Karpas-422 (cell line): Measurements from ENCODE around the gene MARK3. TPM values are rescaled to one million over a fixed set of nuclear protein-coding genes. Genes with fewer than 3 reads are reported as not detected.

Experiments
- DNase-seq: peaks from one replicate; pipeline ENCODE4 v3.0.0-alpha.2; 2015
- H2AFZ ChIP-seq: fragments of 200-600 bp; sonication (generic); 2 replicates; pipeline ENCODE4 v1.6.1; 2014; ENCODE audit warnings: antibody characterized with exemption, low read length, mixed read lengths
- H3K27ac ChIP-seq: fragments of 200-600 bp; sonication (generic); 2 replicates; pipeline ENCODE4 v1.5.1; 2014; ENCODE audit warnings: mild to moderate bottlenecking, low read length, moderate library complexity
- H3K27me3 ChIP-seq: fragments of 200-600 bp; sonication (generic); 2 replicates; pipeline ENCODE4 v1.6.1; 2014; ENCODE audit warnings: low read length, mixed read lengths
- H3K36me3 ChIP-seq: fragments of 200-600 bp; sonication (generic); 2 replicates; pipeline ENCODE4 v1.6.1; 2014; ENCODE audit warnings: low read length, mixed read lengths; ENCODE audit not compliant: insufficient read depth
- H3K4me1 ChIP-seq: fragments of 200-600 bp; sonication (generic); 2 replicates; pipeline ENCODE4 v1.6.1; 2014; ENCODE audit warnings: mild to moderate bottlenecking, low read length, mixed read lengths
- H3K4me2 ChIP-seq: fragments of 200-600 bp; sonication (generic); 2 replicates; pipeline ENCODE4 v1.6.1; 2014; ENCODE audit warnings: low read length, low read depth, mild to moderate bottlenecking; ENCODE audit not compliant: poor library complexity, severe bottlenecking
- H3K4me3 ChIP-seq: fragments of 200-600 bp; sonication (generic); 2 replicates; pipeline ENCODE4 v1.5.1; 2014; ENCODE audit warnings: mild to moderate bottlenecking, antibody characterized with exemption, low read length, mixed read lengths
- H3K79me2 ChIP-seq: fragments of 200-600 bp; sonication (generic); 2 replicates; pipeline ENCODE4 v1.6.1; 2014; ENCODE audit warnings: mild to moderate bottlenecking, low read length, mixed read lengths
- H3K9ac ChIP-seq: fragments of 200-600 bp; sonication (generic); 2 replicates; pipeline ENCODE4 v1.6.0; 2014; ENCODE audit warnings: low read length
- H3K9me2 ChIP-seq: fragments of 200-600 bp; sonication (generic), shearing (Covaris generic); replicated peaks from 2 replicates; pipeline ENCODE4 v1.6.0; 2014; ENCODE audit warnings: mild to moderate bottlenecking, low read length, moderate library complexity; ENCODE audit not compliant: insufficient read depth
- H3K9me3 ChIP-seq: fragments of 300-700, 200-600 bp; sonication (generic); 2 replicates; pipeline ENCODE4 v1.6.1; 2014; ENCODE audit warnings: low read length, mixed read lengths
- H4K20me1 ChIP-seq: fragments of 200-600 bp; sonication (generic); 2 replicates; pipeline ENCODE4 v1.6.1; 2014; ENCODE audit warnings: mild to moderate bottlenecking, antibody characterized with exemption, low read length, low read depth; ENCODE audit not compliant: insufficient read depth
- total RNA-seq: library from RNA; depleted of rRNA; stranded (reverse); fragments of >200 nt; shearing (Covaris generic); gene quantifications from 2 replicates; pipeline ENCODE4 v1.2.3, GENCODE V29; 2014; ENCODE audit warnings: low replicate concordance

MARK3 gene
- total RNA-seq, 1 experiment from 2014 or later: 113 TPM

GRCh38 chr14:103372017-103372416 is 13.2 kb upstream of the MARK3 start:
- no peak for DNase-seq
- H3K4me1 ChIP-seq: peaks cover 11% of the 10 kb centered on the region
- H3K9me3 ChIP-seq: no peaks in the 10 kb centered on the region
- H2AFZ ChIP-seq: no peak overlapping the region
- H3K36me3 ChIP-seq: no peaks in the 10 kb centered on the region
- no peaks in the 10 kb centered on the region for H3K9me2 ChIP-seq
- H3K27me3 ChIP-seq: no peaks in the 10 kb centered on the region
- H3K4me2 ChIP-seq: no peak overlapping the region
- H4K20me1 ChIP-seq: no peaks in the 10 kb centered on the region
- H3K27ac ChIP-seq: no peak overlapping the region
- H3K9ac ChIP-seq: no peak overlapping the region
- no peaks in the 10 kb centered on the region for H3K79me2 ChIP-seq
- H3K4me3 ChIP-seq: no peak overlapping the region

- Histone ChIP-seq H2AFZ (no peak overlapping the region), H3K4me3 (no peak overlapping the region), H3K4me2 (peak overlapping the region; percentile 51), H3K79me2 (no peaks in the 10 kb centered on the region), H3K36me3 (no peaks in the 10 kb centered on the region), H4K20me1 (no peaks in the 10 kb centered on the region), H3K27ac (no peak overlapping the region), H3K27me3 (no peaks in the 10 kb centered on the region), H3K9ac (no peak overlapping the region), H3K4me1 (peaks cover 11% of the 10 kb centered on the region), H3K9me2 (no peaks in the 10 kb centered on the region), H3K9me3 (no peaks in the 10 kb centered on the region)
- DNase-seq: no peak
Observed at GRCh38 chr14:103372552-103373304, 12.5 kb upstream of the MARK3 start.

DNA sequence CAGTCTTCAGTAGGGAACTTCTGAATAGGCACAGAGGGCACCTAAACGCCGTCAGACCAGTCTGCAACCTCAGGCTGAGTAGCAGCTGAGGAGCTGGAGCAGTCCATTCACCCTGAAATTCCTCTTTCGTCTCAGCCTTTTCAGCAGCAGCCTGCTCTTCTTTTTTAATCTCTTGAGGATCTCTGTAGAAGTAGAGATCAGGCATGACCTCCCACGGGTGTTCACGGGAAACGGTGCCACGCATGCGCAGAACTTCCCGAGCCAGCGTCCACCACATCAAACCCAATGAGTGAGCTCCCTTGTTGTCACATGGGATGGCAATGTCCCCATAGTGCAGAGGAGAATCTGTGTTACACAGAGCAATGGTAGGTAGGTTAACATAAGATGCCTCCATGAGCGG is 11.1 kb upstream of the MARK3 start:
- no peak overlapping the region for H3K27ac ChIP-seq
- H3K79me2 ChIP-seq: no peaks in the 10 kb centered on the region
- no peaks in the 10 kb centered on the region for H3K9me3 ChIP-seq
- H3K4me1 ChIP-seq: peaks cover 11% of the 10 kb centered on the region
- H3K27me3 ChIP-seq: no peaks in the 10 kb centered on the region
- peak; percentile 56 for DNase-seq
- no peaks in the 10 kb centered on the region for H4K20me1 ChIP-seq
- no peaks in the 10 kb centered on the region for H3K9me2 ChIP-seq
- no peaks in the 10 kb centered on the region for H3K36me3 ChIP-seq
- H2AFZ ChIP-seq: no peak overlapping the region
- 0 out of 2 replicates have a peak overlapping the region, but pooled peaks have one; percentile 4 for H3K9ac ChIP-seq
- peak overlapping the region; percentile 17; the same call in 1 of the 2 replicates for H3K4me3 ChIP-seq
- H3K4me2 ChIP-seq: peak overlapping the region; percentile 51

DNA sequence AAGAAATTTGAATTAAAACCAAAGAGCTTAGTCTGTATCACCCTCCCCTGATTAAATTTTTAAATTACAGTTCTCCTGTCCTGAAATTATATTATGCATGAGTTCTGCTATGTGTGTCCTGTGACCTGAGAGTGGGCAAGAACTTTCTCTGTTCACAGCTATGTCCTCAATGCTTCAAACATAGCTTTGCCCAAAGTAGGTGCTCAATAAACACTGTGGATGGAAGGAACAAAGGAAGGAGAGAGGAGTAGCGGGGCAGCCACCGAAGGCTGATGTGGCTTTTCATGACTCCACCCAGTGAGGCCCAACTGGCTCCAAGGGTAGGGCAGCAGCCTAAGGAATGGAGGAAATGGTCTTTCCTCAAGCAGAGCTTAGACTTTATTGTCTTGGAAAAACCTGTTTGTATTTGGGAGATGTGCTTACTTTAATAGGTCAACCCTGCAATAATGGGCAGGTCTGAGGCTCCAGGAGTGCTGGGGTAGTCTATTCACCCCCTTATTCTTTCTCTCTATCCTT is 7.6 kb upstream of the MARK3 start:
- Histone ChIP-seq H3K4me2 (no peak overlapping the region), H3K27ac (no peak overlapping the region), H3K4me3 (no peak overlapping the region), H3K4me1 (peaks cover 9% of the 10 kb centered on the region), H2AFZ (no peak overlapping the region), H3K79me2 (no peaks in the 10 kb centered on the region), H3K27me3 (no peaks in the 10 kb centered on the region), H3K9me3 (no peaks in the 10 kb centered on the region), H3K9ac (no peak overlapping the region), H3K9me2 (no peaks in the 10 kb centered on the region), H3K36me3 (no peaks in the 10 kb centered on the region), H4K20me1 (no peaks in the 10 kb centered on the region)
- no peak for DNase-seq

DNA sequence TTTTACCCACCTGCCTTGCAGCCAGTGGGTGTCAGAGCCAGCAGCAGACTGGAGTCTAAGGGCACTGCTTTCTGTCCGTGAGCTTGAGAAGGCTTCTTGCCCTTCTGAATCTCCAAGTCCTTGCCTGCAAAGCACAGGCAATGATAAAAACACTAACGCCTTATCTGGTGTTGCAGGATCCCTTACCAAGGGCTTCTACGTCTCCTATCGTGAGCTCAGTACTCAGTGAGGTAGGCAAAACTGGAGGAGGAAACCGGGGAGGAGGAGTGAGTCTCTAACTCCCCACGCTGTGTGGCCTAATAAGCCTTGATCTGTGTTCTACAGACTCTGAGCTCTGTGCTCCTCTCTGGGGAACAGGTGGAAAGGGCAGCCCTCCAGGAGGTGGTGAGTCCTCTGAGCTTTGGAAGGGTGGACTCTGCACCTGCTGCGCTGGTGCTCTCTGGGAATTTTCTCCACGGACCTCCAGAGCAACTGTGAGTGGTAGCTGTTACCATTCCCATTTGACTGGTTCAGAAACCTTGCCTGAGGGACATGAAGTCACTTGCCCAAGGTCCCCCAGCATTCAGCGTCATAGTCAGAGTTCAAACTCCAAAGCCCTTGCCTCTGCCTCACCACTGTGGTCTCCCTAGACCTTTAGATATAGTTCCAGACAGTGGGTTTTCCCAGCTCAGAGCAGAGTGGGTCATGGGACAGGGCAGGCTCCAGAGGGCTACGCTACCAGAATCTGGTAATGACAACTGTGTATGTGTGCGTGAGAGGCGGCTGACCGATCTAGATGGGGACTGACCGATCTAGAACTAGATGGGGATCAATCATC is 7.0 kb upstream of the MARK3 start:
- no peak overlapping the region for H3K27ac ChIP-seq
- no peak overlapping the region for H3K9ac ChIP-seq

DNA sequence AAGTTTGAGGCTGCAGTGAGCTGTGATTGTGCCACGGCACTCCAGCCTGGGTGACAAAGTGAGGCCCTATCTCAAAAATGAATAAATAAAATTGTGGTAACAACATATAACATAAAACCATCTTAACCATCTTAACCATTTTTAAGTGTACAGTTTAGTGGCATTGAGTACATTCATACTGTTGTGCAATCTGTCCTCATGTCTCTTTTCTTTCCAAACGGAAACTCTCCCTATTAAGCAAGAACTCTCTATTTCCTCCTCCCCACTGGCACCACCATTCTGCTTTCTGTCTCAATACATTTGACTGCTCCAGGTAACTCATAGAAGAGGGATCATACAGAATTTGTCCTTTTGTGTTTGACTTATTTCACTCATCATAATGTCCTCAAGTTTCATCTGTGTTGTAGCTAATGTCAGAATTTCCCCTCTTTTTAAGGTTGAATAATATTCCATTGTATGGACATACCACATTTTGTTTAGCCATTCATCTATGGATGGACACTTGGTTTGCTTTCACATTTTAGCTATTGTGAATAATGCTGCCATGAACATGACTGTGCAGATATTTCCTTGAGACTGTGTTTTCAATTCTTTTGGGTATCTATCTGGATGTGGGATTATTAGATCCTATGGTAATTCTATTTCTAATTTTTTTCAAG is 4.4 kb upstream of the MARK3 start:
- H3K9me3 ChIP-seq: no peaks in the 10 kb centered on the region
- H3K4me1 ChIP-seq: peaks cover 8% of the 10 kb centered on the region
- H4K20me1 ChIP-seq: peaks cover 4% of the 10 kb centered on the region
- H3K9me2 ChIP-seq: no peaks in the 10 kb centered on the region
- no peak overlapping the region for H3K4me3 ChIP-seq
- no peaks in the 10 kb centered on the region for H3K27me3 ChIP-seq
- H3K27ac ChIP-seq: no peak overlapping the region
- no peaks in the 10 kb centered on the region for H3K36me3 ChIP-seq
- H3K79me2 ChIP-seq: peaks cover 6% of the 10 kb centered on the region
- H3K9ac ChIP-seq: no peak overlapping the region
- no peak overlapping the region for H3K4me2 ChIP-seq
- DNase-seq: no peak
- H2AFZ ChIP-seq: no peak overlapping the region

More for the DNA sequence above, 7.0 kb upstream of the MARK3 start:
- H4K20me1 ChIP-seq: no peaks in the 10 kb centered on the region
- H3K9me3 ChIP-seq: no peaks in the 10 kb centered on the region
- no peak overlapping the region for H3K4me3 ChIP-seq
- no peak overlapping the region for H3K4me2 ChIP-seq
- no peaks in the 10 kb centered on the region for H3K9me2 ChIP-seq
- H3K27me3 ChIP-seq: no peaks in the 10 kb centered on the region
- DNase-seq: no peak
- no peaks in the 10 kb centered on the region for H3K79me2 ChIP-seq
- no peaks in the 10 kb centered on the region for H3K36me3 ChIP-seq
- no peak overlapping the region for H2AFZ ChIP-seq
- peaks cover 9% of the 10 kb centered on the region for H3K4me1 ChIP-seq

GRCh38 chr14:103382376-103382775 is 2.8 kb upstream of the MARK3 start:
- no peak overlapping the region for H3K4me3 ChIP-seq
- H3K27ac ChIP-seq: no peak overlapping the region
- H3K4me2 ChIP-seq: no peak overlapping the region
- H2AFZ ChIP-seq: no peak overlapping the region
- no peak for DNase-seq
- H3K9ac ChIP-seq: no peak overlapping the region
- H3K36me3 ChIP-seq: no peaks in the 10 kb centered on the region
- no peaks in the 10 kb centered on the region for H3K9me2 ChIP-seq
- peaks cover 18% of the 10 kb centered on the region for H4K20me1 ChIP-seq
- peaks cover 14% of the 10 kb centered on the region for H3K4me1 ChIP-seq
- peaks cover 21% of the 10 kb centered on the region for H3K79me2 ChIP-seq
- no peaks in the 10 kb centered on the region for H3K9me3 ChIP-seq
- no peaks in the 10 kb centered on the region for H3K27me3 ChIP-seq
